ENCODE measurements around the gene AMPH.

The AMPH gene

GRCh38 chr7:38630720-38631673 is at the start of gene AMPH:
Gene AMPH (minus strand): TSS chr7:38631373. CDS start chr7:38631351, 22 bp downstream.
- intact Hi-C loops (cut with DNase I): no loop called here
- peak; percentile 30 to 93 (median 79) for DNase-seq

GRCh38 chr7:38679419-38679818 is 48.2 kb upstream of the AMPH start:
- intact Hi-C loops (cut with DNase I): no loop called here
- no peak for DNase-seq

- no peak for DNase-seq
- intact Hi-C loops (cut with DNase I): no loop called here
These were observed 47.5 kb upstream of the AMPH start for GRCh38 chr7:38678698-38679054.

- DNase-seq: no peak
- intact Hi-C loops (cut with DNase I): no loop called here
These were observed 47.0 kb upstream of the AMPH start for GRCh38 chr7:38677981-38678697.

- no peak for DNase-seq
- intact Hi-C loops (cut with DNase I): no loop called here
These were observed 44.4 kb upstream of the AMPH start for GRCh38 chr7:38675494-38676106.

GRCh38 chr7:38674513-38674912 is 43.3 kb upstream of the AMPH start:
- intact Hi-C loops (cut with DNase I): no loop called here
- no peak for DNase-seq

GRCh38 chr7:38673795-38674194 is 42.6 kb upstream of the AMPH start:
- intact Hi-C loops (cut with DNase I): no loop called here
- DNase-seq: no peak

GRCh38 chr7:38671911-38672905 is 41.0 kb upstream of the AMPH start:
- no peak for DNase-seq
- intact Hi-C loops (cut with DNase I): no loop called here

GRCh38 chr7:38669965-38670520 is 38.9 kb upstream of the AMPH start:
- intact Hi-C loops (cut with DNase I): no loop called here
- DNase-seq: no peak

- no peak for DNase-seq
- intact Hi-C loops (cut with DNase I): no loop called here
These were observed 33.8 kb upstream of the AMPH start for GRCh38 chr7:38664972-38665371.

- intact Hi-C loops (cut with DNase I): no loop called here
- peak in 11 of 42 donors; percentile 4 to 32 (median 14) for DNase-seq
These were observed 29.4 kb upstream of the AMPH start for GRCh38 chr7:38660427-38661099.

GRCh38 chr7:38659931-38660330 is 28.8 kb upstream of the AMPH start:
- intact Hi-C loops (cut with DNase I): no loop called here
- DNase-seq: no peak

- intact Hi-C loops (cut with DNase I): no loop called here
- no peak for DNase-seq
These were observed 27.7 kb upstream of the AMPH start for GRCh38 chr7:38658921-38659320.

GRCh38 chr7:38656968-38657367 is 25.8 kb upstream of the AMPH start:
- intact Hi-C loops (cut with DNase I): no loop called here
- no peak for DNase-seq

GRCh38 chr7:38655833-38656774 is 24.9 kb upstream of the AMPH start:
- intact Hi-C loops (cut with DNase I): no loop called here
- DNase-seq: no peak

- DNase-seq: no peak
- intact Hi-C loops (cut with DNase I): no loop called here
These were observed 6.8 kb upstream of the AMPH start for GRCh38 chr7:38637957-38638356.

- no peak for DNase-seq
- intact Hi-C loops (cut with DNase I): no loop called here
These were observed 1.2 kb upstream of the AMPH start for GRCh38 chr7:38632411-38632810.
